GM04503 (cell line): Measurements from ENCODE around the gene PJVK.

Source experiments
- DNase-seq: peaks from one replicate; pipeline ENCODE4 v3.0.0-alpha.2; 2012; ENCODE audit warnings: low read depth

PJVK gene

DNA sequence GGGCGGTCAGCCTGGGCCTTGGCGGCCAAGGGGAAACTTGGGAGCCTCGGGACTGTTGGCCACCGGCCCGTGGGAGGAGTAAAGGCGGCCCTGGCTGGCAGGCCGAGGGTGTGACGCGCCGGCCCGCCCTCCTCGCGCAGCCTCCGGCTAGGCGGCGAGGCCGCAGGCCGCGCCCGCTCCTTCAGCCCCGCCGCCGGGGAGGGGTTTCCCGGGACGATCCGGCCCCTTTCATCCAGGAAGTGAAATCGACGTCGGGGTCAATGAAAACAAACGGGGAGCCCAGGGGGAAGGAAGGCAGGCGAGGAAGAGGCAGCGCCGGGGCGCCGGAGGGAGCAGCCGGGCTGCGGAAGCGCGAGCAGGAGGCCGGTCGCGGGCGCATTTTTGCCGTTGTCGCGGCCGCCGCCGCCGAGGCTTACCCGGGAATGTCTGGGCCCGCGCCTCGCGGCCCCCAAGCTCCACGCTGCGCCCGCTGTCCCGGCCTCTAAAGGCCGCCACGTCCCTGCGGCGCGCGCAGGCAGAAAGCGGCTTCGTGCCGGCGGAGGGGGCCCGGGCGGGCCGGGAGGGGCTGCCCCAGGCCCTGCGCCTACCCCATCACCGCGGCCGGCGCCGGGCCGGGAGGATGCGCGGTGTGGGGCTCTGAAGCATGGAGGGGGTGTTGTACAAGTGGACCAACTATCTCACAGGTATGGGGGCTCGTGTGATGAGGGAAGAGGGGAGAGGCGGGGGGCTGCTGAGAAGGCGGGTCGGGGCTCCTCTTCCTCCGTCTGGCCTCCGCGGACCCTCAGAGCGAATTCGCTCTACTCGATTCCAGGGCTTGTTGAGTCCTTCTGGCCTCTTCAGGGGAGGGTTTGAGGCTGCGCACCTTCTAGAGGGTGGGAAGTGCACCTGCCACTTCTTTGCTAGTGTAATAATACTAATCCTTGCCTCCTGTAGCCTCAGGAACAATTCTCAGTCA lies 29.3 kb downstream of the PJVK start, which contains the start of gene PLEKHA3:
PLEKHA3 (plus strand) TSS at position 231 of the 955 bp plus-strand sequence; CDS start at position 644, 413 bp downstream.
- peak; percentile 76 for DNase-seq

DNA sequence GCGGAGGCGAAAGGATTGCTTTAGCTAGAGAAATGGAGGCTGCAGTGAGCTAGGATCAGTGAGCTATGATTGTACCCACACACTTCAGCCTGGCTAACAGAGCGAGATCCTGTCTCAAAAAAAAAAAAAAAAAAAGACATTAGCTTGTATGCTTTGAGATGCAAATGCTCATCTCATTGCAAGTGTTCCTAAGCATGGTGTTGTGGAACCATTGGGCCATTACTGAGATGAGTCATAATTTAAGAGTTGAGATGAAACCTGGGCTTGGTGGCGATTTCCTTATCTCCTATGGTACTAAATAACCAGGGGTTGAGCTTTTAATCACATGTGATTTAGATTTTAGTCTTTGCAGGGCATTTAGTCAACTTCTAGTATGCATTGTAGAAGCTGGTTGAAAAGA lies 31.3 kb downstream of the PJVK start:
- no peak for DNase-seq

DNA sequence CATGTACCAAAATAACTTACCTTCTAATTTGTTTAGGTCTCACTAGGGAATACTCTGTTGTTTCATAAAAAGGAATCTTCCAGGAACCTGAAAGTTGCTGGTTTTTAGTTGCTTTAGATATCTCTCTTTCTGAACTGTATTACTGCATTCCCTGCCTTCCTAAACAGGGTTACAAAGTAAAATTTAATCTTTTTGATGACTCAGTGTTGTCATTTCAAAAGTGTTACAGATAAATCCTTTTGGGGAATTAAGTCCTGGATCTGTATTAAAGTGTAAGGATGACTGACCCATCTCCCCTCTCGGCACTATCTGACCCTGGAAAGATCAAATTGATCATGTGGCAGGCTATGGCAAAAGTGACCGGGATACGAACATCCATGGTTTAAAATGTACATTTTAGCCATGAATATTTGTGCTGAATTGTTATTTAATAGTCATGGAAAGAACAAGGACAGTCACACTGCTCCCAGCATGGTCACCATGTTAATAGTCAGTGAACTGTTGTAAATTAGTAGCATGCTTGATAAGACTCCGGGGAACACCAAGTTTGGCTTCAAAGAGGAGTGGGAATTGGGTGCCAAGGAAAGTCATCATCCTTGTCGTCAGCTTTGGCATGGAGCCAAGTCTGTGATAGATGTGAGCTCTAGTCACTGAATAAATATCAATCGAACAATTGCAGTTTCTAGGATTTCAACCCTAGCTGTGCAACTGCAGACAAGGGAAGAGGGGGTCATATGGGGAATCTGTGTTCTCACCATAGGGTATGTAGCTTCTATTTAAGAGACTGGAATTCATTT lies 33.3 kb downstream of the PJVK start:
- no peak for DNase-seq

DNA sequence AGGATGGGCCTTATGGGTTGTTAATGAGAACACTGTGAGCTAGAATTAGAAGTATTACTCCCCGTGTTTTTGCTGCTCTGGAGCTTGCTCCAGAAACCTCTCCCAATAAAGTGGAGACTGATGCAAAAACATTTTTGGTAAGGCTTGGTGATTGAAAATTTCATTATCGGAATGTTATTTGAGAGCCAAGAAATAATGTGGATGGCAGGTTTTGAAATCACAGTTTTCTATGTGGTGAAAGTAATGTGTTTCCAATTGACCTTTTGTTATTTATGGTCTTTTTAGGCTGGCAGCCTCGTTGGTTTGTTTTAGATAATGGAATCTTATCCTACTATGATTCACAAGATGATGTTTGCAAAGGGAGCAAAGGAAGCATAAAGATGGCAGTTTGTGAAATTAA lies 34.2 kb downstream of the PJVK start:
- no peak for DNase-seq

DNA sequence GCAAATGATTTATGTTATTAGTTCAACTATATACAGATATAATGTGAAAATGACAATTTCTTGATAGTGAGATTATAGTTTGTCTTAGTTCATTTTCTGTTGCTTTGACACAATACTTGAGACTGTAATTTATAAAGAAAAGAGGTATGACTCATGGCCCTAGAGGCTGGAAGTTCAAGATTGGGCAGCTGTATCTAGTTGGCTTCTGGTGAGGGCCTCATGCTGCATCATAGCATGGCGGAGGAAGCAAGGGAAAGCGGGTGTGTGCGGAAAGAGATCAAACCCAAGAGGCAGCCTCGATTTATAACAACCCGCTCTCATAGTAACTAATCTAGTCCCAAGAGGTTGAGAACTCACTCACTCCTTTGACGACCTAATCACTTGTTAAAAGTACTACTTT lies 40.4 kb downstream of the PJVK start:
- DNase-seq = no peak

DNA sequence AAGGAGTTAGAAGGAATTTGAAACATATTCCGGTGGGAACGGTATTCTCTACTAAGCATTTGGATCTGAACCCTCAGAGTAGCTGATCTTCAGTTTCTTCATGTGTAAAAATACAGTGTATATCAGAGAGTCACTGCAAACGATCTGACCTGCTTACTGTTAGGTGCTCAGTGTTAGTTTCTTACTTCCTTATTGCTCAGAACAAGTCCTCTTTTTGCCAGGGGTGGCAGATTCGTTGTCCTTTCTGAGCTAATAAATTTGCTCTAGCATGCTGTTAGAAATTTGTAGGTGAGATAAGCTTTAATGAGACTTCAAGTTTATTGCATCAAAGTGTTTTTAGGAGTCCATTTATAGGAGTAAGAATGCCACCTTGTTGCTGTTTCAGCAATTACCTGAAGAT lies 44.9 kb downstream of the PJVK start:
- DNase-seq = no peak

DNA sequence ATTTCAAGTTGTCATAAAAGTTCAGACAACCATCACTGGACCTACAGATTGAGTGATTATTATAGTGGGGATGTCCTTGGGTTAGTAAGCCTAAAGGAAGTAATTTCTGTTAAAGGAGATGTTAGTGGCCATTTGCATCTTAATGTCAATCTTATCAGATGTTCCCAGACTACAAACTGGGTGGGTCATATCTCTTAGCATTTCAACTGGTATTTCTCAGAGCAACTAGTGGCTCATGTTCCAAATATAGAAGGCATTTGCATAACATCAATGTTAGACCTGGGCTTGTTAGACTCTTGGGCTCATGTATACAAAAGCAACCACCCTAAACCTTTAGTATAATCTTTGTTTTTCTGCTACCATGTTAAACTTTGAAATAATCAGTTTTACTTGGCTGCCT lies 47.0 kb downstream of the PJVK start:
- no peak for DNase-seq

DNA sequence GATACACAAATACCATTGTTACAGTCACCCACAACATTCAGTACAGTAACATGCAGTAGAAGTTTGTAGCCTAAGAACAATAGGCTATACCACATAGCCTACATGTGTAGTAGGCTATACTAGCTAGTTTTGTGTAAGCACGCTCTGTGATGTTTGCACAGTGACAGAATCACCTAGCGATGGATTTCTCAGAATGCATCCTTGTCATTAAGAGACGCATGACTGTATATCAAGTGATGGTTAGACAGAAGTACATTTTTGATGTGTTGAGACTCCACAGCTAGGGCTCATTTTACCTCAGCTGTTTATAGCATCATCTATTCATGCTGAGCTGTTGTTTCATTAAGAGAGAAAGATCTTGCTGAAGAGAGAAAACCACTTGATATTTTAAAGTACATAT lies 48.5 kb downstream of the PJVK start:
- no peak for DNase-seq

DNA sequence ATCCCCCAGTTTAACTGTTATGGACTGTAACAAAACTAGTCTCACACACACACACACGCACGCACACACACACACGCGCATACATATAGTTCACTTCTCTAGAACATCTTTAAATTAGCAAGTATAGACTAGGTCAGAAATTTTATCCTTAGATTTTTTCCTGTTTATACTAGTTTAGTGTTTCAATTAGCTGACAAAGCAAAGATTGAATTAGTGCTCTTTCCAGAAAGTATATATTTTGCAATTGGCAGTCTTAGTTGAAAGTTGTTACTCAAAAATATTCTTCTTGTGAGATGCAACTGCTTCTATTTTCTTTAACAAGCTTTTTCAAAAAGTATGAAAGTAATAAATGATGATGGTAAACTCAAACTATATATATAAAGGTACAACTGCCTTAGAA lies 51.6 kb downstream of the PJVK start:
- DNase-seq = no peak

DNA sequence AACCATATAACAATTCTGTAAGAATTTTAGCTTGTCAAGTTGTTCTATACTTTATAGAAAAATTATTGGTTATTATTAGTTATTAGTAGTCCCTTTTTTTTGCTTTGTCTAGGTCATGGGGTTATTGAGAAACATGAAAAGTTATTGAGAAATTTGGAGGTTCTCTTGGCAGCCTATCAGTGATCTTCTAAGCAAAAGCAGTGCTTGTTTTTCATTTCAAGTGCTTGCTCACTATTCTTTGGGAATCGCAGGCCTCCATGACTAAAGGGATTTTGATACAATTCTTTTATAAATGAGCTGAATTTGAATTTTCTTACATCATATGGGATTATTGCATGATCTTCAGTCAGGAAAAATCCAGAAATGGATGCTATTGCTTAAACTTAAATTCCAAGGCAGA lies 54.9 kb downstream of the PJVK start:
- DNase-seq = no peak

DNA sequence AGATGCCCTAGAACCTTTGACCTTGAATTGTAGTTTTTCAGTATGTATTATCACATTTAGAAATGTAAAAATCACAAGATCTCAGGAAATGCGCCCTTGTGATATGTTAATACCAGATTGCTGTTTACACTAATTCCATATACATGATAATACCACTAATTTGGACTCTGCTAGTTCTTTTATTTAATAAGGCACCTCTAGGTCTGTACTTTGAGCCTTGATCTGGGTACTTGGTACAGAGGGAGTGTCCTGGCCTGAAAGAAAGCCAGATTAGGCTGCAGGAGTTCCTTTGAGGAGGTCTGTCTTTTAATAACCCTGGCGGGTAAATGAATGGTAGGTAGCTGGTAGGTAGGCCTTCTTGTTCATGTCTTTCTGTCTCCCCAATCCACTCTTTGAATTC lies 55.3 kb downstream of the PJVK start:
- DNase-seq = no peak

DNA sequence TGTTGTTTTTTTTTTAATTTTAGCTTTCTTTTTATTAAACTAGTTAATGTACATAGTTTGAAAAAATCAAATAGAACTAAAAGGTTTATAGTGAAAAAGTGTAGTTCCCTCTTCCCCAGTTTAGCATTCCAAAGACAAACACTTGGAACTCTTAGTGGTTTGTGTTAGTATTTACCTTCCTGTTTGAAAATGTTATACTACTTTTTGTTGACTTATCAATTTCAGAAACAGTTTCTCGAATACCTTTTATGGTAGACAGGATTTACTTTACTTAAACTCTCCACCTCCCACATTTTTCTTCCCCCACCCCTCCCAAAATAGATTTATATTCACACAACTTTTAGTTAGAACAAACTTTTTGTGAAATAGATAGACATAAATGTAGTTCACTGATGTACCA lies 55.8 kb downstream of the PJVK start:
- DNase-seq = no peak

DNA sequence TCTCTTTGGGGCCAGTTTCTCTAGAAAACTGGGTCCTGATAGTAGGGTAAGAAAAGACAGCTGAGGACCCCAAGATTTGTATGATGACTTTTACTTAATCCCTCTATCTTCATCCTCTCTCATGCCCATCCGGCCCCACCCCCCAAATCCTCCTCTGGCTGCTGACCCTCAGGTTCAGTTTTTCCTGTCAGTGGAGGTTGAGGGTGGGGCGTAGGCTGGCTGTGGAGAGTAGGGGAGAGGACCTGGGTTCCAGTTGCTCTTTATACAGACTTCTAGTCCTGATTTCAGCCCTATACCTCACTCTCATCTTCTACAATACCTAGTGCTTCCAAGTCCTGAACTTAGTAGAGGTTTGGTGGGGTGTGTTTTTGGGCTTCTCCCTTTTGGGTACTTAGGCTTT lies 57.5 kb downstream of the PJVK start:
- no peak for DNase-seq

DNA sequence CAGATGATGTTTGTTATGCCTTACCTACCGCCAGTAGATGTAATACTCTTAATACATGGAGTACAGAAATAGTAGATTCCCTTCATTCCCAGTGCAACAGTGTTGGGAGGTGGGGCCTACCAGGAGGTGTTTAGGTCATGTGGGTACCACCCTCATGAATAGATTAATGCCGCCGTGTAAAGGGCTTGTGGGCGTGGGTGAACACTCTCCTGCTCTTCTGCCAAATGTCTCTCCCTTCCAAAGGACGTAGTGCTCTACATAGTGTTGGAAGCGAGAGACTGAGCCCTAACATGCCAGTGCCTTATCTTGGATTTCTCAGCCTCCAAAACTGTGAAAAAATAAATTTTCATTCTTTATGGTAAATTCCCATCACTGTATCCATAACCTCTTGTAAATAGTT lies 59.2 kb downstream of the PJVK start:
- no peak for DNase-seq
